EH (cell line): ENCODE results near the gene SSB.
"Not testable (repeated sequence)": the region's sequence is repeated elsewhere in the genome, so short reads cannot be mapped to it uniquely, and the experiment has no call there.

Source experiments
- DNase-seq: peaks from one replicate; pipeline ENCODE4 v3.0.0-alpha.2; 2015; ENCODE audit warnings: low read depth

SSB gene

GRCh38 chr2:169798718-169799592, at the start of gene SSB:
SSB (plus strand) TSS chr2:169798871; CDS start chr2:169800961, 2,090 bp downstream.
- DNase-seq: peak; percentile 93

- DNase-seq: no peak
Observed at GRCh38 chr2:169752752-169753151, 45.9 kb upstream of the SSB start.

GRCh38 chr2:169755083-169755870, 43.4 kb upstream of the SSB start:
- DNase-seq: no peak

GRCh38 chr2:169756342-169756741, 42.3 kb upstream of the SSB start:
- DNase-seq: no peak

- DNase-seq: no peak
Observed at GRCh38 chr2:169757356-169757755, 41.3 kb upstream of the SSB start.

GRCh38 chr2:169757778-169758177, 40.9 kb upstream of the SSB start:
- DNase-seq: no peak

GRCh38 chr2:169759987-169760386, 38.7 kb upstream of the SSB start:
- DNase-seq: no peak

GRCh38 chr2:169760798-169761197, 37.9 kb upstream of the SSB start:
- not testable (repeated sequence) for DNase-seq

- DNase-seq: no peak
Observed at GRCh38 chr2:169761251-169761969, 37.3 kb upstream of the SSB start.

GRCh38 chr2:169761970-169762292, 36.7 kb upstream of the SSB start:
- no peak for DNase-seq

GRCh38 chr2:169765523-169765922, 33.1 kb upstream of the SSB start:
- DNase-seq: peak; percentile 13

- DNase-seq: peak; percentile 65
Observed at GRCh38 chr2:169767243-169767888, 31.3 kb upstream of the SSB start.

- no peak for DNase-seq
Observed at GRCh38 chr2:169768262-169768995, 30.2 kb upstream of the SSB start.

- no peak for DNase-seq
Observed at GRCh38 chr2:169771021-169771420, 27.6 kb upstream of the SSB start.

- peak; percentile 8 for DNase-seq
Observed at GRCh38 chr2:169771612-169772011, 27.1 kb upstream of the SSB start.

GRCh38 chr2:169772651-169773050, 26.0 kb upstream of the SSB start:
- no peak for DNase-seq

- no peak for DNase-seq
Observed at GRCh38 chr2:169775354-169775753, 23.3 kb upstream of the SSB start.

- DNase-seq: peak; percentile 58
Observed at GRCh38 chr2:169775765-169776164, 22.9 kb upstream of the SSB start.

GRCh38 chr2:169776252-169776761, 22.4 kb upstream of the SSB start:
- DNase-seq: peak; percentile 15

- no peak for DNase-seq
Observed at GRCh38 chr2:169778446-169778845, 20.2 kb upstream of the SSB start.
